ENCODE measurements around the gene PHPT1. TPM values are rescaled to one million over a fixed set of nuclear protein-coding genes. Genes with fewer than 3 reads are reported as not detected.

The PHPT1 gene
- polyA plus RNA-seq, 1 experiment, result 91.6 TPM

GRCh38 chr9:136823136-136824046, 25.8 kb upstream of the PHPT1 start:
- ChIA-PET CTCF (interaction anchor here (0.8 kb wide), 1 partner anchor 19 kb away, joined by 4 read pairs; the partner anchor contains the start of gene AJM1), POLR2A (interaction anchor here (0.7 kb wide), 1 partner anchor 103 kb away, joined by 5 read pairs; no protein-coding TSS in a partner anchor)
- H3K9me3 ChIP-seq (ENCODE audit: control insufficient read depth, insufficient read depth, low read length), result no peaks in the 10 kb centered on the region; the same call in 1 of the 2 replicates
- H3K27me3 ChIP-seq (ENCODE audit: control insufficient read depth, insufficient read depth, low read length), result no peaks in the 10 kb centered on the region
- H3K4me3 ChIP-seq (ENCODE audit: low read depth, low read length), result no peak overlapping the region
- H3K27ac ChIP-seq (ENCODE audit: low read depth, low read length), result no peak overlapping the region
- no peak for DNase-seq (ENCODE audit: low read depth, low spot score)
- no peak for TF ChIP-seq CTCF (IDR thresholded peaks at IDR 0.05; ENCODE audit: low read depth, low read length)

- TF ChIP-seq CTCF (IDR thresholded peaks at IDR 0.05; ENCODE audit: low read depth, low read length), result no peak
- CTCF ChIA-PET, result interaction anchor here (0.7 kb wide), 2 partner anchors 205 to 349 kb away, joined by 3 to 5 read pairs; no protein-coding TSS in a partner anchor
- no peaks in the 10 kb centered on the region; the same call in 1 of the 2 replicates for H3K9me3 ChIP-seq (ENCODE audit: control insufficient read depth, insufficient read depth, low read length)
- no peak overlapping the region for H3K27ac ChIP-seq (ENCODE audit: low read depth, low read length)
- DNase-seq (ENCODE audit: low read depth, low spot score), result no peak
- POLR2A ChIA-PET, result interaction anchor here (0.5 kb wide), 2 partner anchors 52 to 124 kb away, joined by 3 to 9 read pairs; no protein-coding TSS in a partner anchor
- no peaks in the 10 kb centered on the region for H3K27me3 ChIP-seq (ENCODE audit: control insufficient read depth, insufficient read depth, low read length)
- H3K4me3 ChIP-seq (ENCODE audit: low read depth, low read length), result no peak overlapping the region
These were observed 24.5 kb upstream of the PHPT1 start for GRCh38 chr9:136824496-136825225.

- CTCF ChIA-PET, result interaction anchor here (1.4 kb wide), 1 partner anchor 17 kb away, joined by 5 read pairs; the partner anchor contains the start of gene AJM1
- POLR2A ChIA-PET, result interaction anchor here (0.5 kb wide), 2 partner anchors 53 to 125 kb away, joined by 3 to 9 read pairs; no protein-coding TSS in a partner anchor
- H3K9me3 ChIP-seq (ENCODE audit: control insufficient read depth, insufficient read depth, low read length), result no peaks in the 10 kb centered on the region; the same call in 1 of the 2 replicates
These were observed 23.7 kb upstream of the PHPT1 start for GRCh38 chr9:136825295-136826187.

GRCh38 chr9:136826188-136826541, 23.0 kb upstream of the PHPT1 start:
- H3K27me3 ChIP-seq (ENCODE audit: control insufficient read depth, insufficient read depth, low read length), result no peaks in the 10 kb centered on the region
- no peak overlapping the region for H3K27ac ChIP-seq (ENCODE audit: low read depth, low read length)
- ChIA-PET CTCF (interaction anchor here (1.4 kb wide), 1 partner anchor 16 kb away, joined by 5 read pairs; the partner anchor contains the start of gene AJM1), POLR2A (interaction anchor here (0.7 kb wide), 1 partner anchor 428 kb away, joined by 4 read pairs; no protein-coding TSS in a partner anchor)
- TF ChIP-seq CTCF (IDR thresholded peaks at IDR 0.05; ENCODE audit: low read depth, low read length), result no peak
- no peak for DNase-seq (ENCODE audit: low read depth, low spot score)
- H3K4me3 ChIP-seq (ENCODE audit: low read depth, low read length), result no peak overlapping the region
- no peaks in the 10 kb centered on the region; the same call in 1 of the 2 replicates for H3K9me3 ChIP-seq (ENCODE audit: control insufficient read depth, insufficient read depth, low read length)

More at GRCh38 chr9:136825295-136826187, 23.7 kb upstream of the PHPT1 start:
- Histone ChIP-seq H3K4me3 (ENCODE audit: low read depth, low read length) (no peak overlapping the region), H3K27me3 (ENCODE audit: control insufficient read depth, insufficient read depth, low read length) (no peaks in the 10 kb centered on the region), H3K27ac (ENCODE audit: low read depth, low read length) (no peak overlapping the region)
- TF ChIP-seq CTCF (IDR thresholded peaks at IDR 0.05; ENCODE audit: low read depth, low read length), result no peak
- no peak for DNase-seq (ENCODE audit: low read depth, low spot score)
